HEK293T (cell line): Measurements from ENCODE around the gene LILRB2.
"Not testable (repeated sequence)": the region's sequence is repeated elsewhere in the genome, so short reads cannot be mapped to it uniquely, and the experiment has no call there.

Source experiments
- CTCF ChIA-PET: fragments of 350-600 bp; formaldehyde crosslinking; extraction: SDS; loops from one replicate; lab custom pipeline; 2021; ENCODE audit warnings: antibody characterized with exemption, inconsistent platforms; lab: Yijun Ruan, JAX
- POLR2A ChIA-PET: fragments of 350-600 bp; formaldehyde crosslinking; extraction: SDS; loops from one replicate; lab custom pipeline; 2020; ENCODE audit warnings: antibody characterized with exemption, inconsistent platforms; lab: Yijun Ruan, JAX
- DNase-seq: peaks from one replicate; pipeline ENCODE4 v3.0.0; 2012; ENCODE audit warnings: mixed read lengths; ENCODE audit errors: extremely low spot score
- ARNT ChIP-seq: fragments of 450-650 bp; IDR thresholded peaks from 2 replicates; pipeline ENCODE4 v1.6.1; 2017; ENCODE audit warnings: mild to moderate bottlenecking
- BHLHE40 ChIP-seq: fragments of 450-650 bp; IDR thresholded peaks from 2 replicates; pipeline ENCODE4 v1.6.1; 2016; ENCODE audit warnings: mild to moderate bottlenecking, moderate library complexity, borderline replicate concordance
- CTBP1 ChIP-seq: fragments of 450-650 bp; IDR thresholded peaks from 2 replicates; pipeline ENCODE4 v1.6.1; 2016; ENCODE audit warnings: borderline replicate concordance
- ELF4 ChIP-seq: fragments of 450-650 bp; IDR thresholded peaks from 2 replicates; pipeline ENCODE4 v1.6.1; 2017; ENCODE audit warnings: antibody characterized with exemption
- FOXA1 ChIP-seq: fragments of 450-650 bp; IDR thresholded peaks from 2 replicates; pipeline ENCODE4 v1.6.1; 2016; ENCODE audit warnings: mild to moderate bottlenecking
- FOXK2 ChIP-seq: fragments of 450-650 bp; IDR thresholded peaks from 2 replicates; pipeline ENCODE4 v1.6.1; 2016; ENCODE audit warnings: mild to moderate bottlenecking
- FOXM1 ChIP-seq: fragments of 450-650 bp; IDR thresholded peaks from 2 replicates; pipeline ENCODE4 v1.6.1; 2017; ENCODE audit warnings: mild to moderate bottlenecking, borderline replicate concordance
- HDGF ChIP-seq: fragments of 450-650 bp; IDR thresholded peaks from 2 replicates; pipeline ENCODE4 v1.6.1; 2017; ENCODE audit warnings: antibody characterized with exemption, borderline replicate concordance
- L3MBTL2 ChIP-seq: fragments of 450-650 bp; conservative IDR thresholded peaks from 2 replicates; pipeline ENCODE4 v1.6.1; 2016; ENCODE audit warnings: mild to moderate bottlenecking
- LEF1 ChIP-seq: fragments of 450-650 bp; IDR thresholded peaks from 2 replicates; pipeline ENCODE4 v1.6.1; 2017; ENCODE audit warnings: mild to moderate bottlenecking, borderline replicate concordance
- NFRKB ChIP-seq: fragments of 450-650 bp; IDR thresholded peaks from 2 replicates; pipeline ENCODE4 v1.6.1; 2016; ENCODE audit warnings: mild to moderate bottlenecking, moderate library complexity
- PKNOX1 ChIP-seq: fragments of 450-650 bp; IDR thresholded peaks from 2 replicates; pipeline ENCODE4 v1.6.1; 2016
- SP1 ChIP-seq: fragments of 450-650 bp; IDR thresholded peaks from 2 replicates; pipeline ENCODE4 v1.6.1; 2017
- SUZ12 ChIP-seq: fragments of 450-650 bp; IDR thresholded peaks from 2 replicates; pipeline ENCODE4 v1.6.1; 2016; ENCODE audit warnings: mild to moderate bottlenecking
- TARDBP ChIP-seq: fragments of 450-650 bp; IDR thresholded peaks from 2 replicates; pipeline ENCODE4 v1.6.1; 2016
- ZNF384 ChIP-seq: fragments of 450-650 bp; IDR thresholded peaks from 2 replicates; pipeline ENCODE4 v1.6.1; 2016

LILRB2 gene

GRCh38 chr19:54248016-54248601, 32.8 kb downstream of the LILRB2 start:
- CTCF ChIA-PET = no interaction called here
- DNase-seq = no peak
- POLR2A ChIA-PET = no interaction called here
- TF ChIP-seq TARDBP = no peak

GRCh38 chr19:54247106-54247930, 33.6 kb downstream of the LILRB2 start:
- CTCF ChIA-PET = no interaction called here
- no peak for DNase-seq
- no peak for TF ChIP-seq L3MBTL2
- TF ChIP-seq HDGF = no peak
- TF ChIP-seq ELF4 = no peak
- no peak for TF ChIP-seq PKNOX1
- no peak for TF ChIP-seq BHLHE40
- TF ChIP-seq FOXK2 = no peak
- no peak for TF ChIP-seq SUZ12
- no peak for TF ChIP-seq CTBP1
- TF ChIP-seq TARDBP = no peak
- no peak for TF ChIP-seq FOXA1
- no peak for TF ChIP-seq NFRKB
- no peak for TF ChIP-seq ARNT
- no peak for TF ChIP-seq LEF1
- no peak for TF ChIP-seq FOXM1
- TF ChIP-seq SP1 = no peak
- TF ChIP-seq ZNF384 = no peak
- POLR2A ChIA-PET = no interaction called here

GRCh38 chr19:54245936-54246335, 35.0 kb downstream of the LILRB2 start:
- POLR2A ChIA-PET = no interaction called here
- TF ChIP-seq CTBP1 (no peak), HDGF (no peak), BHLHE40 (no peak)
- DNase-seq = no peak
- CTCF ChIA-PET = interaction anchor here (1.0 kb wide), 1 partner anchor 20 kb away, joined by 3 read pairs; no protein-coding TSS in a partner anchor

GRCh38 chr19:54243809-54244208, 37.1 kb downstream of the LILRB2 start:
- POLR2A ChIA-PET, CTCF ChIA-PET: not testable (repeated sequence)

GRCh38 chr19:54242646-54243045, 38.3 kb downstream of the LILRB2 start, which contains the start of gene LILRA6:
TSS of gene LILRA6 (minus strand) at chr19:54242790.
- CTCF ChIA-PET, DNase-seq, POLR2A ChIA-PET: not testable (repeated sequence)

More at GRCh38 chr19:54243809-54244208, 37.1 kb downstream of the LILRB2 start:
- DNase-seq = not testable (repeated sequence)

GRCh38 chr19:54242234-54242633, 38.7 kb downstream of the LILRB2 start:
- POLR2A ChIA-PET, CTCF ChIA-PET, DNase-seq: not testable (repeated sequence)

- CTCF ChIA-PET, POLR2A ChIA-PET, DNase-seq: not testable (repeated sequence)
These were observed 40.3 kb downstream of the LILRB2 start for GRCh38 chr19:54240372-54241336.

GRCh38 chr19:54239491-54240371, 41.2 kb downstream of the LILRB2 start:
- CTCF ChIA-PET, POLR2A ChIA-PET, DNase-seq: not testable (repeated sequence)
